ENCODE measurements around the gene BRCA2. TPM values are rescaled to one million over a fixed set of nuclear protein-coding genes. Genes with fewer than 3 reads are reported as not detected.

Gene BRCA2
- total RNA-seq, 4 donors from 2014 or later, result 0.94 to 3.6 (median 2.4) TPM

DNA sequence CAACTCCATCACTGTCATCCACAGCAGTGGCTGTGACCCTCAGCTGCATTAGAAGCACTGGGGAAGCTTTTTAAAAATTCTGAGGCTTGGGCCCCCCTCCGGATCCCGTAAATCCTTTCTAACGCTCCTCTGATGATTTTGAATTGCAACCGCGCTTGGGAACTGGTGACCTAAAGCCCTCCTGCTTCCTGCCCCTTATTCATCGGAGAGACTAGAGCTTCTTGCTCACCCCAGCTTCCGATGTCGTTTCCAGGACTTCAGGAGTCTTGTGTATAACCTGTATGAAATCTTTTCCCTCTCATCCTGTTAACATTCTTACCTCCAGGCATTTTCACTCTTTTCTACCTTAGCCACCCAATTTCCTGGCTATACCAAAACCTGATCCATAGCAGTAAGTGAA lies 14.9 kb upstream of the BRCA2 start:
- no peak for TF ChIP-seq CTCF (IDR thresholded peaks at IDR 0.05; ENCODE audit: low read depth)

- TF ChIP-seq CTCF (IDR thresholded peaks at IDR 0.05; ENCODE audit: low read depth), result no peak
Measured at GRCh38 chr13:32300920-32301319, 14.4 kb upstream of the BRCA2 start.

DNA sequence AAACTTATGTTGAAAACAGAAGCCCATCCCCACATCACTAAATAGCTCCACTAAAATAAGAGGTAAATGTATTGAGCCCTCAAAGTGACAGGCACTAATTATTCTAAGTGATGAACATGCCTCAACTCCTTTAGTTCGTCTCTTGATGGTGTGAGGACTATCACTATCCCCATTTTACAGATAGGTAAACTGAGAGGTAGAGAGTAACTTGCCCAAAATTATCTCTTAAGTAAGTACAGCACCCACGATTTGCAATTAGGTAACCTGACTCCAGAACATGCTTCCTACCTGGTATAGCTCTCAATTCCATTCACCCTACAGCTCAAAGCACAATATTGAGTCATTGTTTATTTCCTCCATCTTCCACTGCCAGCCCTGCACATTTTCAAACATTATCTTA lies 12.8 kb upstream of the BRCA2 start:
- TF ChIP-seq CTCF (IDR thresholded peaks at IDR 0.05; ENCODE audit: low read depth), result no peak

- TF ChIP-seq CTCF (IDR thresholded peaks at IDR 0.05; ENCODE audit: low read depth), result no peak
Measured at GRCh38 chr13:32305646-32306045, 9.7 kb upstream of the BRCA2 start.

DNA sequence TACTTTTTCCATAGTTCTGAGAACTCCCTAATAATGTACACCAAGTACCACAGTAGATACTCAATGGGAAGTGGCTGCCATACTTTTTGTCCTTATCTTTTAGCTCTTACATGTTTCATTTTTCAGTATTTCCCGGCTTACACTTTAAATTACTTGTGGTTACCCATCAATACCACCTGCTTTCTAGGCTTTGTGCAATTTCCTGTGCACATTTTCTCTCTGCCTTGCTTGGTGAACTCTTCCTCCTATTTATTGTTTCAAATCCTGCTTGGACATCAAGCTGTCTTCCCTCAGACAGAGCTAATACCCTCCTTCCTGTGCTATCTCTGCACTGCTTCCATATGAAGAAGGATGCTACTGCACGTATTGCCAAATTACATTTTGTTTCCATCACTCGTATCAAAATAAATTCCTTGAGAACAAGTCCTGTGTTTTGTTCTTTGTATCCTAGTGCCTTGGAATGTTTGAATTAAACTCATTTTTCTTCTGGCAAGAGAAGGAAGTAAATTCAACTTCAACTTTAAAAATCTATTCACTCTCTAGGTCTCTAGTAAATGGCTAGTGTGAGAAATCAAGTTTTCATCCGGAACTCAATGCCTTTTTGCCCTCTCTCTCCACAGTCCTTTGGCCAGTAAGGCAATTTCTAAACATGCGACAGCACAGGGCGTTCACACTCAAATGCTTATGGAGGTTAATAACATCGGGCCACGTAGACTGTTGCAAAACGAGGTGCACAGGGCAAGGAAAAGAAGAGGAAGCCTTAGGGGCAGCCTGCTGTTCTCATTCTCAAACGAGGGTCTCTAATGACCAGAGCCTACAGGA lies 5.8 kb upstream of the BRCA2 start:
- TF ChIP-seq CTCF (IDR thresholded peaks at IDR 0.05; ENCODE audit: low read depth), result no peak

DNA sequence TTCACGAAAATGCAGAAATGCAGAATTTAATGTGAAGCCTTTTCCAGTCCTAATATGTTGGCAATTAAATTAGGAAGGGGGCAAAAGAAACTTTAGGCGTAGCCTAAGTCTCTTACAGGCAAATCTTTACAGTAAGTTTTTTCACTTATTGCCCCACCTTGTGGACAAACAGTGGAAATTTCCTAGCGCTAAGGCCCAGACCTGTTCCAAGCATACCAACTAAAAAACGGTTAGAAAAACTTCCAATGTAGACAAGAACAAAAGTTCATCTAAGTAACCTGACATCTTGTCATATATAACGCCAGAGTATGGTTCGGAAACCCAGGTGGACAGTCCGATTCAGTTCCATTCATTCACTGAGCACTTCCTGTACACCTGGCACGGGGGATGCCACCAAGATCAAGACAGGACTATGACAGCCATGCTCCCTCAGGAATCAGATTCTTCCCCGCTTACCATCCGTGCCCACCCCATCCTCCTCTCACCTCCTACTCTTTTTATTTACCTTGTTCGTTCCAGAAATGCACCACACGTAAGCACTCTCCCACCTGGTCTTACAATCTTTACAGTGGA lies 5.1 kb upstream of the BRCA2 start:
- TF ChIP-seq CTCF (IDR thresholded peaks at IDR 0.05; ENCODE audit: low read depth), result no peak

DNA sequence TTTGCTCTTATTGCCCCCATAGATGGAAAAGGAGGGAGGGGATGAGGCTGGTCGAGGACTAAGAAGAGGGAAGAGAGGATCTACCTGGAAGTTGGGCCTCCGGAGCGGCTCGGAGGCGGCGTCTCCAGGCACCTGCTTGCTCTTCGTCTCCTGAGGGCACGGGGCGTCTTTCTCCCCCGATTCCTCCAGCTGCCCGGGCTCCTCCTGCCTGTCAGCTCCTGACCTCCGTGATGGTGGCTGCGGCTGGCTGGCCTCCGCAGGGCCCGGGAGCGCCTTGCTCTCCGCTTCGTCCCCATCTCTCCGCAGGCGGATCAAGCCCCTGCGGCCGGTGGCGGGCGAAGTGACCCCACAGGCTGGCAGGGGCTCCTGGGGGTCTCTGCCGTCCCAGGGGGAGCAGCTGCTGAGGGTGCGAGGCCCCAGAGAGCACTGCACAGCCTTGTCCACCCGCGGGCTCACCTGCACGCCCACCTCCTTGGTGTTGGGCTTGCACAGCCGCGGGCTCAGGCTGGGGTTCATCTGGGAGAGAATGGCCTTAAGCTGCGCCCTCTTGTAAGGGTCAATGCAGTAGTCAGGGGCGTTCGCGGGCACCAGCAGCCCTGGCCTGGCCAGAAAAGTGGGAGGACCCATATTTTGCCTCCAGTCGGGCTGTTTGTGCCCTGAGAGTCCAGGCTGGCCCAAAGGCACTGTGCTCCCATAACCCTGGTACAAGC lies 4.0 kb upstream of the BRCA2 start:
- TF ChIP-seq CTCF (IDR thresholded peaks at IDR 0.05; ENCODE audit: low read depth), result no peak
